Peyer's patch (tissue), 4 donors: ENCODE results near the gene KCNIP3.

Experiments
- CTCF ChIP-seq, 6 experiments: fragments of 450-650 bp in 4 of 6; fragments of 200-600 bp in 2 of 6; sonication (generic) in 1 of 6; IDR thresholded peaks; one replicate each; pipeline ENCODE4 v1.5.1; 2017 to 2019; ENCODE audit warnings: antibody characterized with exemption in 6 of 6, mild to moderate bottlenecking in 3 of 6, moderate library complexity in 1 of 6
- POLR2A ChIP-seq, 2 donors: fragments of 450-650 bp; IDR thresholded peaks; one replicate each; pipeline ENCODE4 v1.5.1; 2017; ENCODE audit warnings: antibody characterized with exemption in 2 of 2, mild to moderate bottlenecking in 2 of 2, moderate library complexity in 2 of 2

- TF ChIP-seq POLR2A (IDR thresholded peaks at IDR 0.05) (peak in 1 of 2 donors; percentile 68), CTCF (IDR thresholded peaks at IDR 0.05) (peak in 3 of 6 experiments; percentile 34 to 42 (median 42))
Observed at GRCh38 chr2:95384854-95385569, 87.9 kb downstream of the KCNIP3 start.
